ENCODE data around the gene ELOVL4. TPM values are rescaled to one million over a fixed set of nuclear protein-coding genes. Genes with fewer than 3 reads are reported as not detected.

ELOVL4 gene
- polyA plus RNA-seq (2.9 to 6.1 TPM (median 4.8 TPM) in 3 replicates), polyA minus RNA-seq (1.5 to 5.1 TPM (median 3.5 TPM) in 3 replicates)
- 78.5 TPM for polyA plus RNA-seq (2011; ENCODE audit: low read depth)
- polyA plus RNA-seq (2011; cell fraction: cytosol; rRNA removed): 1.9 and 3.4 TPM in 2 replicates
- polyA plus RNA-seq (2011; cell fraction: nucleus; rRNA removed): 5.4 and 8.2 TPM in 2 replicates
- polyA plus RNA-seq (2012; ENCODE audit: low replicate concordance): 7.6 and 73.6 TPM in 2 replicates
- polyA minus RNA-seq (2011; cell fraction: cytosol; rRNA and poly(A)+ RNA removed): 4.0 TPM
- 6.9 and 9.5 TPM in 2 replicates for polyA minus RNA-seq (2011; cell fraction: nucleus; rRNA and poly(A)+ RNA removed)

DNA sequence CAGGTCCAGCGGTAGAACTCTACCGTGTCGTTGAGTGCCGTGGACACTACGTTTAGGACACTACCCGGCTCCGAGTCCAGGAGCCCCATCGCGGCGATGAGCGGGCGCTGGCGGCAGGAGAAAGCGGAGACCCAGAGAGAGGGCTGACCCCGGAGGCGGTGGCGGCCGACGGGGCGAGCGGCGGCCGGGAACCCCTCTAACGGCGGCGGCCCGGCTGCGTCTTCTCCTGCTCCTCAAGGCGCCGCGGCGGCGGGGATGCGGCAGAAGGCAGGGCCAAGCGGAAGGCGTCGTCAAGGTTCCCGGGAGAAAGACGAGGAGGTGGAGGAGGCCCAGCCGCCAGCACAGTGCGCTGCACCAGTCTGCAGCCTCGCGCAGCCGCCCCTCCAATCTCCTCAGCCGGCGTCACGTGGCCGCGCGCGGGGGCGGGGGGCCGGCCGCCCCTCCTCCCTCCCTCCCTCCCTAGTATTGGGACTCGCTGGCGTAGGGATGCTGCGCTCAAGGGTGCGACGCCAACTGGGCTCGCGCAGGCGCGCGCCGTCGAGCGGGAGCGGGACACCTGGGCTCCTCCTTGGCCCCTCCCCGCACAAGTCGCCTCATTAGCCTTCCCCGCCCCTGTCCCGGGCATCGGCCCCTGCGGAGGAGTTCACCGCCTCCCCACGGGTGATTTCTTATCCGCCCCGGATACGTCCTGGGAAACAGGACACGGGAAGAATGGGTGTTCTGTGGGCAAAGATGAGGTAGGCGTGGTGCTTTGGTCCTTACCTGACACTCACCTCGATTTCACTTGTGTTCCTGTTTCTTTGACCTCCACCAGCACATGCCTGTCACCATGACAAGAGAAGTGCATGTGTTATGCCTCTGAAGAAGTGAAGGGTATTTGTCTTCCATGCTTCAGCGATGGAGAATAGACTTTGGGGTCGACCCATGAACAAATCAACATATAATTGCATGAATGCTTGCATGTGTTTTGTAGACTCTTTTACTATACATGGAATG lies at the start of gene ELOVL4:
TSS of gene ELOVL4 (minus strand) at position 363 of the 996 bp plus-strand sequence. CDS start at position 89, 274 bp downstream.
- peaks cover 11% of the 10 kb centered on the region for H3K4me1 ChIP-seq (ENCODE audit: control insufficient read depth, extremely low read depth, insufficient read depth, low read length)
- H3K4me2 ChIP-seq (ENCODE audit: control insufficient read depth, extremely low read depth, insufficient read depth, low read depth, low read length): peak within 1 kb of the TSS; percentile 90
- no peak for TF ChIP-seq EZH2 (IDR thresholded peaks at IDR 0.05; ENCODE audit: low read length)
- TF ChIP-seq, protein P1, sequence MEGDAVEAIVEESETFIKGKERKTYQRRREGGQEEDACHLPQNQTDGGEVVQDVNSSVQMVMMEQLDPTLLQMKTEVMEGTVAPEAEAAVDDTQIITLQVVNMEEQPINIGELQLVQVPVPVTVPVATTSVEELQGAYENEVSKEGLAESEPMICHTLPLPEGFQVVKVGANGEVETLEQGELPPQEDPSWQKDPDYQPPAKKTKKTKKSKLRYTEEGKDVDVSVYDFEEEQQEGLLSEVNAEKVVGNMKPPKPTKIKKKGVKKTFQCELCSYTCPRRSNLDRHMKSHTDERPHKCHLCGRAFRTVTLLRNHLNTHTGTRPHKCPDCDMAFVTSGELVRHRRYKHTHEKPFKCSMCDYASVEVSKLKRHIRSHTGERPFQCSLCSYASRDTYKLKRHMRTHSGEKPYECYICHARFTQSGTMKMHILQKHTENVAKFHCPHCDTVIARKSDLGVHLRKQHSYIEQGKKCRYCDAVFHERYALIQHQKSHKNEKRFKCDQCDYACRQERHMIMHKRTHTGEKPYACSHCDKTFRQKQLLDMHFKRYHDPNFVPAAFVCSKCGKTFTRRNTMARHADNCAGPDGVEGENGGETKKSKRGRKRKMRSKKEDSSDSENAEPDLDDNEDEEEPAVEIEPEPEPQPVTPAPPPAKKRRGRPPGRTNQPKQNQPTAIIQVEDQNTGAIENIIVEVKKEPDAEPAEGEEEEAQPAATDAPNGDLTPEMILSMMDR (optimal IDR thresholded peaks at IDR 0.05 in 1 of 3, IDR thresholded peaks at IDR 0.05 in 1 of 3, conservative IDR thresholded peaks at IDR 0.05 in 1 of 3; ENCODE audit: extremely low read depth in 1 of 3, insufficient read depth in 2 of 3, low read length in 3 of 3): no peak
- H3K9me1 ChIP-seq (ENCODE audit: control insufficient read depth, extremely low read depth, insufficient read depth, low read length): no peaks in the 10 kb centered on the region
- H3K9ac ChIP-seq (ENCODE audit: control insufficient read depth, extremely low read depth, insufficient read depth, low read length): peak within 1 kb of the TSS; percentile 58
- H3K27me3 ChIP-seq (ENCODE audit: control insufficient read depth, extremely low read depth, insufficient read depth, low read length): no peaks in the 10 kb centered on the region
- peak within 1 kb of the TSS; percentile 75 for H2AFZ ChIP-seq (ENCODE audit: control insufficient read depth, low read length)
- peak within 1 kb of the TSS; percentile 79 to 86 (median 85) for H3K4me3 ChIP-seq (ENCODE audit: control insufficient read depth in 2 of 3, extremely low read depth in 1 of 3, insufficient read depth in 2 of 3, low read depth in 1 of 3, low read length in 3 of 3)
- FAIRE-seq (peak; percentile 66), DNase-seq (ENCODE audit: low read depth, low spot score) (peak; percentile 28)
- no peaks in the 10 kb centered on the region for H3K9me3 ChIP-seq (ENCODE audit: control insufficient read depth, low read depth, low read length)
- H4K20me1 ChIP-seq (ENCODE audit: control insufficient read depth, extremely low read depth, insufficient read depth, low read length): no peaks in the 10 kb centered on the region
- peaks cover 13% of the 10 kb centered on the region for H3K79me2 ChIP-seq (ENCODE audit: control insufficient read depth, insufficient read depth, low read length)
- H3K36me3 ChIP-seq (ENCODE audit: control insufficient read depth in 2 of 2, extremely low read depth in 1 of 2, insufficient read depth in 2 of 2, low read length in 2 of 2): no peaks in the 10 kb centered on the region
- H3K27ac ChIP-seq (ENCODE audit: control insufficient read depth, insufficient read depth, low read length): no peak within 1 kb of the TSS
- dilution Hi-C loops (cut with MboI; ENCODE audit: extremely low pct_ligation_motif_present, low sequenced_read_pairs): no loop called here

DNA sequence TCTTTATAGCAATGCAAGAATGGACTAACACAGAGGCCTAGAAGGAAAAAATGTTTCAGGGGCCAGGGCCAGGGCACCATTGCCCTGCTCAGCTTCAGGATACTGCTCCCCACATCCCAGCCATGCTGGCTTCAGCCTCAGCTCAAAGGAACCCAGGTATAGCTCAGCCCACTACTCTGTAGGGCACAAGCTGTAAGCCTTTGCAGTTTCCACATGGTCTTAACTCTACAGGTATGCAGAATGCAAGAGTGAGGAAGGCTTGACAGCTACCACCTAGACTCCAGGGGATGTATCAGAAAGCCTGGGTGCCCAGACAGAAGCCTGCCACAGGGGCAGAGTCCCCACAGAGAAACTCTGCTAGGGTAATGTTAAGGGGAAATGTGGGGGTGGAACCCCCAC lies 46.6 kb upstream of the ELOVL4 start:
- Histone ChIP-seq H3K9me1 (ENCODE audit: control insufficient read depth, extremely low read depth, insufficient read depth, low read length) (no peaks in the 10 kb centered on the region), H3K27me3 (ENCODE audit: control insufficient read depth, extremely low read depth, insufficient read depth, low read length) (no peaks in the 10 kb centered on the region), H3K4me2 (ENCODE audit: control insufficient read depth, extremely low read depth, insufficient read depth, low read depth, low read length) (no peak overlapping the region), H3K9me3 (ENCODE audit: control insufficient read depth, low read depth, low read length) (no peaks in the 10 kb centered on the region), H4K20me1 (ENCODE audit: control insufficient read depth, extremely low read depth, insufficient read depth, low read length) (no peaks in the 10 kb centered on the region), H3K4me1 (ENCODE audit: control insufficient read depth, extremely low read depth, insufficient read depth, low read length) (no peaks in the 10 kb centered on the region), H3K4me3 (ENCODE audit: control insufficient read depth in 2 of 3, extremely low read depth in 1 of 3, insufficient read depth in 2 of 3, low read depth in 1 of 3, low read length in 3 of 3) (no peak overlapping the region), H2AFZ (ENCODE audit: control insufficient read depth, low read length) (no peak overlapping the region), H3K27ac (ENCODE audit: control insufficient read depth, insufficient read depth, low read length) (no peak overlapping the region), H3K79me2 (ENCODE audit: control insufficient read depth, insufficient read depth, low read length) (no peaks in the 10 kb centered on the region), H3K36me3 (ENCODE audit: control insufficient read depth in 2 of 2, extremely low read depth in 1 of 2, insufficient read depth in 2 of 2, low read length in 2 of 2) (no peaks in the 10 kb centered on the region), H3K9ac (ENCODE audit: control insufficient read depth, extremely low read depth, insufficient read depth, low read length) (no peak overlapping the region)
- dilution Hi-C loops (cut with MboI; ENCODE audit: extremely low pct_ligation_motif_present, low sequenced_read_pairs): no loop called here
- FAIRE-seq (no peak), DNase-seq (ENCODE audit: low read depth, low spot score) (no peak)
- TF ChIP-seq EZH2 (IDR thresholded peaks at IDR 0.05; ENCODE audit: low read length): no peak
- TF ChIP-seq, protein P1 (optimal IDR thresholded peaks at IDR 0.05 in 1 of 3, IDR thresholded peaks at IDR 0.05 in 1 of 3, conservative IDR thresholded peaks at IDR 0.05 in 1 of 3; ENCODE audit: extremely low read depth in 1 of 3, insufficient read depth in 2 of 3, low read length in 3 of 3): no peak
